SW 1271 (cell line): ENCODE data around the gene ZNF354C.

Experiments used
- DNase-seq, 2 experiments: peaks; one replicate each; lab custom pipeline; 2025; lab: John Stamatoyannopoulos, UW

Gene ZNF354C

DNA sequence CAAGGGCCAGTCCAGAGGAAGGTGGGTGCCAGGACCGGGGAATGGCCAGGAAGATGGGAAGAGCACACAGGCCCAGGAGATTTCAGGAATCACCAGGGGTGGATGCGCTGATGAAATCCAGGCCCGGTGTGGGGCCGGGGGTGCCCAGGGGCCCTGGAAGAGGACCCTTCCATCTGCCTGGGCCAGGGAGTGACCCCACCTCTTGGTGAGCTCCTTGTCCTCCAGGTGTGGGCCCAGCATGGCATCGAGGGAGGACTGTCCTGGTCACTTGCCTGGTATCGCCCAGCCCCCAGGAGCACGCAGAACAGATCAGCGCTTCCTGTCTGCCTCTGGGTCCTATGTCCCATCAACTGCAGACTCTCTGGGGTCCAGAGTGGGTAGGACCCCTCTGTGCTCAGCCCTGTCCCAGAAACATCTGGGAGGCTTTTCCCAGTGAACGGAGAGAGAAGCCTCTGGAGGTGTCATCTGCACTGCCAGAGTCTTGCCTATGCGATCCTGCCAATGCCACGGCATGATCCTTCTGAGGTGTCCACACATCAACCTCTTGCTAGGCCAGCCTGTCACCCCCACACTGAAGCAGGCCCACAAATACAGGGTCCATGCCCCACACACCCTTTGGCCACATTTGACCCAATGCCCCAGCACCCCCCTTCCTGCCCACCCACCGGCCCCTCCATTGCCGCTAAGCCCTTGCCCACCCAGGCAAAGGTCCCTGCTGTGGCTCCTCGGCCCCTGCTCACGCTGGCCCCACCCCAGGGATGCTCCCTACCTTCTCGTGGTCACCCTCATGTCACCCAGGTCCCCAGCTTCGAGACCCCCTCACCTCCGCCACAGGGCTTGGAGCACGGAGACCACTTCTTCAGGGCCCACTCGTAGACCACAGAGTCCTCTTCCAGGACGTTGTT is 67.2 kb downstream of the ZNF354C start:
- no peak for DNase-seq

DNA sequence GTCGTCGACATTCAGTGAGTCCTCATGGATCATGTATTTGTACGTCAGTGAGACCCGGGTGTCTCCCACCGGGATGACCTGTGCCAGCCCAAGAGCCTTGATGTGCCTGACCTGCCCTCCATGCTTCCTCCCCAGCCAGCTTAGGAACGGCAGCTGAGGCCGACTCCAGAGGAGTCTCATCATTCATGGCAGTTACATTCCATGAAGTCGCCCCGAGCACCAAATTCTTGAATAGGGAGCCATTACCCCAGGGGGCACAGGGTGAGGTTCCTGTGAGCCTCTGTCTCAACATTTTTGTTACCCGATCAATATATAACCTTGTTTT is 67.8 kb downstream of the ZNF354C start:
- DNase-seq: no peak

DNA sequence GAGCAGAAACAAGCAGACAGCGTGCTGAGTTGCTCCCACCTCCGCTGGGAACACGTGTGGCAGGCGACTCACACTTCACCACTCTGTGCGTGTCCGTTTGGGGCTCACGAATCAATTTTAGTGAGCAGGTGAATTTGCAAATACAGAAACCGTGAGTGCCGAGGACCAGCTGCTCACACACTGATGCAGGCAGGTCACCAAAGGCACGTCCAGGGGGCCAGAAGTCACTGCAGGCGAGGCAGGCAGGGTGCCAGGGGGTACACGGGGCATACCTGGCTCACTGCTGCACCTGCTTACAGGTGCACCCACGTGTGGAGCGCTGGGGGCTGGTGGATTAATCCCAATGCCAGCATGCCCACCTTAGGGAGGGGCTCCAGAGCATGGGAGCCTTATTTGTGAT is 68.8 kb downstream of the ZNF354C start:
- DNase-seq: no peak

DNA sequence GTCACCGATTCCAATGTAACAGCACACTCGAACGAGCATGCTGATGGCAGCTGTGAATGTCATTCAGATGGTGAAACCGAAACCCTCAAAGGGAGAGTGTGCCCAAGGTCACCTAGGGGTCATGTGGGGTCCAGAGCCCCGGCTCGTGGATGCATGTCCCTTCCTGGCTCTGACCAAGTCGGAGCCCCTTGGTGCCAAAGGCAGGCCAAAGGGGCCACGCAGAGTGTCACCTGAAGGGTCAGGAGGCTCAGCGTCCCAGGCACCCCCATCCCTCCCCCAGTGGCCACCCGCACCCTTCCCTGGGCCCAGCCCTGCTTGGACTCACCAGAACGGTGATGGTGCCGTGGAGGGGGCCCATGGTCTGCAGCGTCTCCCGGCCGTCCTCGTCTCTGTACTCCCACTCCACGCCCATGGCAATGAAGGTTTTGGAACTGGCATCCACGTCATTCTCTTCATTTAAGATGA is 69.5 kb downstream of the ZNF354C start:
- no peak for DNase-seq

DNA sequence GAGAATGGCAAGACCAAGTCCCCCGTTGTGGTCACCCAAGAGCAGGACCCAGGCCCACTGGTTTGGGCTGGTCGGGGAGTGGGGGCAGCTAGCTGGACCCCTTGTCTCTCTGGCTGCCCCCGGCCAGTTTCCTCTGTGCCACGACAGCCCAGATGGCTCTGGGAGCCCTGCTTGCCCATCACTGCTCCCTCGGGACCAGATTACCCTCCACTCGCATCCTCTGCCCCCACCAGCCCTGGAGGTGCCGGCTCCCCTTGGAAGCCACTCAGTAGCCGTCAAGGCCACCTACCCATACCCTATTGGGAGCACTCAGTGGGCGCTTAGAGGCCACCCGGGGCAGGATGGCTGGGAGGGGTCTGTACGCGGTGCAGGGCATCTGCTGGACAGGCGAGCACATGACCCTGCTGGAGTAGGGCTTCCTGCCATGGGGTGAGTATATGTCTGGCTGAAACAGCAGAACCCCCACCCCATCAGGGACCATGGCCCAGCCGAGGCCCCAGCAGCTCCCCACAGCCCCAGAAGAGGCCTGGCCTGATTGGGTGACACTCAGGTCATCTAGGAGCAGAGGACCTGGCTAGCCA is 70.0 kb downstream of the ZNF354C start:
- DNase-seq: no peak

DNA sequence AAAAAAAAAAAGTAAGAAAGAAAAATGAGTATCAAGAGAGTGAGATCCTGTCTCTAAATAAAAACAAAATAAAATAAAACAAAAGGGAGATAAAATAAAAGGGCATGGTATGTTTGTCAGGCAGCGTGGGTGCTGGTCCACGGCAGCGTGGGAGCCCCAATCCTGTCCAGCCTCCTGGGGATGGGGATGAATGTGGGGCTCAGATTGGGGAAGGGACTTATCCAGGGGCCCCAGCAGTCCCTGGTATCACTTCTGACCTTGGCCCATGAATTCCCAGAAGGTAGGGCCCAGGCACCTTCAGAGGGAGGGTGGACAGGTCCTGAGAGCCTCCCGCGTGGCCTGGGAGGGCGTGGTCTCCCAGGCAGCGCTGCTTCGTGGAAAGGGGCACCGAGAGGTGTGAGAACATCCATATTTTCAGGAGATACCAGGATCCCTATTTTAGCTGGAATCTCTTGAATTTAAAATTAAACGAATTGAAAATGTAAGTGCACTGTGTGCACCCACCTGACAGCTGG is 71.2 kb downstream of the ZNF354C start:
- no peak for DNase-seq

DNA sequence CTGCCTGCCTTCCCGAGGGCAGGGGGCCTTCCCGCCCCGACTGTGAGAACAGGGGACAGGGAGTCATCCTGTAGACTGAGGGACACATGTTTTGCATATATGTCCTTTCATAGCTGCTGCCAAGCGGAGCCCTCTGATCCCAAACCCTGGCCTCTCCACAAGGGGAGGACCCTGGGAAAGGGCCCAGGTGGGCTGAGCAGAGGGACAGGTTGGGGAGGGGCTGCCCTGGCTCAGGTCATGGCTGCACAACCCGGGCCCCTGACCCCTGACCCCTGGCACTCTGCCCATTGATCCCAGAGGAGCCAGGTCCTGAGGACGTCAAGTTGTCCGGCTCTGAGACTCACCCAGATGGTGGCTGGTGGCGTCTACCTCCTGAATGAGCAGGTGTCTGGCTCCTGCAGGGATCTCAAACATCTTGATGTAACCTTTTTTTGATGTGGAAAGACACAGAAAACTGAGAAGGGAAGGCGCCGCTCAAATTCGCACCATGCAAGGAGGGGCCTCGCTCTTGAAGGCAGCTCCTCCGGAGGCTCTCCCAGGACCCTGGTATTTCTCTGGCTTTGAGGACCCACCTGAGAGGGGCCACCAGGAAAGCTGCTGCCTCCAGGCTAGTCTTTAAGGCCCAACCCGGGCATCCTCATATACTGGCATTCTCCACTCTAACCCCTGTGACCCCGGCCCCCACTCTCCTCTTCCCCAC is 71.9 kb downstream of the ZNF354C start:
- no peak for DNase-seq

DNA sequence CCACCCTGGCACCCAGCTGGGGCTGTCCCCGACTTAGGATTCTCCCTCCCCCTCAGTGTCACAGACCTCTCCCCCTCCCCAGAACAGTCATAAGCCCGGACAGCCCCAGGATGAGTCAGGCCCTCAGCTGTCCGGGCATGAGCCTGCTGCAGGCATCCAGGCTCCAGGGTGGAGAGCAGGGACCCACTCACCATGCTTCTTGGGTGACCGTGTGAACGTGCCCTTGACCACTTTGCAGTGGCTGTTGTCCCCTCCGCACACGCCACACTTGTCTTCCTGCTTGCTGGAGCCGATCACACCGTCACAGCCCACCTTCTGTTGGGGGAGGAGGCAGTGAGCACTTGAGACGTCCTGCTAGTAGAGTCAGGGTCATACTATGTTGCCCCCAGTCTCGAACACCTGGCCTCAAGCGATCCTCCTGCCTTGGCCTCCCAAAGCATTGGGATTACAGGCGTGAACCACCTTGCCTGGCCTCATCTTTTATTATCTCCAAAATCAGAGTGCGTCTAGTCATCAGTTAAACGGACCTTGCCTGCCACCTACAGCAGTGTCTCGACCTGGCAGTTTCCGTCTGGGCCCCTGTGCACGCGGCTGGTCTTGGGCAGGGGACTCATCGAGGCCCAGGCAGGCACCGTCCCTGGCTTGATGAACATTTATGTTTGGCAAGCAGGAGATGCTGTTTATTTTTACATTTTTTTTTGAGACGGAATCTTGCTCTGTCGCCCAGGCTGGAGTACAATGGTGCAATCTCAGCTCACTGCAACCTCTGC is 72.6 kb downstream of the ZNF354C start:
- DNase-seq: no peak
